Epithelial cell of prostate (primary cell): Measurements from ENCODE around the gene FAF1.
"Not testable (repeated sequence)": the region's sequence is repeated elsewhere in the genome, so short reads cannot be mapped to it uniquely, and the experiment has no call there.

Source experiments
- DNase-seq: peaks from one replicate; pipeline ENCODE4 v3.0.0-alpha.2; 2011; ENCODE audit warnings: low read depth, low spot score
- H3K27ac ChIP-seq: fragments of 450-650 bp; 2 replicates; pipeline ENCODE4 v1.5.1; 2017; ENCODE audit warnings: mild to moderate bottlenecking

Gene FAF1

GRCh38 chr1:50967416-50968157, 7.5 kb upstream of the FAF1 start:
- no peak for DNase-seq
- peak overlapping the region; percentile 71 for H3K27ac ChIP-seq

GRCh38 chr1:50966991-50967390, 6.9 kb upstream of the FAF1 start:
- DNase-seq = no peak
- no peak overlapping the region for H3K27ac ChIP-seq

GRCh38 chr1:50964863-50965262, 4.8 kb upstream of the FAF1 start:
- DNase-seq = no peak
- no peak overlapping the region for H3K27ac ChIP-seq

- no peak for DNase-seq
- H3K27ac ChIP-seq = peak overlapping the region; percentile 93
Measured at GRCh38 chr1:50959303-50959912, 659 bp downstream of the FAF1 start.

GRCh38 chr1:50955116-50955515, 5.0 kb downstream of the FAF1 start:
- DNase-seq = no peak
- no peak overlapping the region for H3K27ac ChIP-seq

- H3K27ac ChIP-seq, DNase-seq: not testable (repeated sequence)
Measured at GRCh38 chr1:50952566-50952965, 7.5 kb downstream of the FAF1 start.

GRCh38 chr1:50950396-50950795, 9.7 kb downstream of the FAF1 start:
- no peak overlapping the region for H3K27ac ChIP-seq
- no peak for DNase-seq

- no peak for DNase-seq
- H3K27ac ChIP-seq = no peak overlapping the region
Measured at GRCh38 chr1:50949286-50949982, 10.6 kb downstream of the FAF1 start.

- H3K27ac ChIP-seq = no peak overlapping the region
- DNase-seq = no peak
Measured at GRCh38 chr1:50942334-50942733, 17.7 kb downstream of the FAF1 start.

GRCh38 chr1:50940291-50940690, 19.8 kb downstream of the FAF1 start:
- no peak overlapping the region for H3K27ac ChIP-seq
- DNase-seq = no peak

- no peak overlapping the region for H3K27ac ChIP-seq
- DNase-seq = no peak
Measured at GRCh38 chr1:50936321-50936720, 23.7 kb downstream of the FAF1 start.

- H3K27ac ChIP-seq, DNase-seq: not testable (repeated sequence)
Measured at GRCh38 chr1:50935276-50935675, 24.8 kb downstream of the FAF1 start.

- H3K27ac ChIP-seq = no peak overlapping the region
Measured at GRCh38 chr1:50934838-50935237, 25.2 kb downstream of the FAF1 start.

GRCh38 chr1:50933770-50934169, 26.3 kb downstream of the FAF1 start:
- not testable (repeated sequence) for DNase-seq, H3K27ac ChIP-seq

More at GRCh38 chr1:50934838-50935237, 25.2 kb downstream of the FAF1 start:
- no peak for DNase-seq

GRCh38 chr1:50932043-50932442, 28.0 kb downstream of the FAF1 start:
- not testable (repeated sequence) for DNase-seq

GRCh38 chr1:50930965-50931737, 28.9 kb downstream of the FAF1 start:
- no peak overlapping the region for H3K27ac ChIP-seq
- no peak for DNase-seq

More at GRCh38 chr1:50932043-50932442, 28.0 kb downstream of the FAF1 start:
- H3K27ac ChIP-seq = not testable (repeated sequence)

- H3K27ac ChIP-seq = no peak overlapping the region
- no peak for DNase-seq
Measured at GRCh38 chr1:50930193-50930592, 29.9 kb downstream of the FAF1 start.

GRCh38 chr1:50929376-50929958, 30.6 kb downstream of the FAF1 start:
- DNase-seq = no peak

GRCh38 chr1:50923564-50923963, 36.5 kb downstream of the FAF1 start:
- no peak overlapping the region for H3K27ac ChIP-seq
- no peak for DNase-seq

More at GRCh38 chr1:50929376-50929958, 30.6 kb downstream of the FAF1 start:
- H3K27ac ChIP-seq = no peak overlapping the region

GRCh38 chr1:50921029-50921428, 39.0 kb downstream of the FAF1 start:
- DNase-seq = no peak
- no peak overlapping the region for H3K27ac ChIP-seq
